ENCODE results near the gene SELENON. TPM values are rescaled to one million over a fixed set of nuclear protein-coding genes. Genes with fewer than 3 reads are reported as not detected.

SELENON gene
- total RNA-seq, 4 donors from 2014 or later = 19.7 to 34.5 (median 24.5) TPM

DNA sequence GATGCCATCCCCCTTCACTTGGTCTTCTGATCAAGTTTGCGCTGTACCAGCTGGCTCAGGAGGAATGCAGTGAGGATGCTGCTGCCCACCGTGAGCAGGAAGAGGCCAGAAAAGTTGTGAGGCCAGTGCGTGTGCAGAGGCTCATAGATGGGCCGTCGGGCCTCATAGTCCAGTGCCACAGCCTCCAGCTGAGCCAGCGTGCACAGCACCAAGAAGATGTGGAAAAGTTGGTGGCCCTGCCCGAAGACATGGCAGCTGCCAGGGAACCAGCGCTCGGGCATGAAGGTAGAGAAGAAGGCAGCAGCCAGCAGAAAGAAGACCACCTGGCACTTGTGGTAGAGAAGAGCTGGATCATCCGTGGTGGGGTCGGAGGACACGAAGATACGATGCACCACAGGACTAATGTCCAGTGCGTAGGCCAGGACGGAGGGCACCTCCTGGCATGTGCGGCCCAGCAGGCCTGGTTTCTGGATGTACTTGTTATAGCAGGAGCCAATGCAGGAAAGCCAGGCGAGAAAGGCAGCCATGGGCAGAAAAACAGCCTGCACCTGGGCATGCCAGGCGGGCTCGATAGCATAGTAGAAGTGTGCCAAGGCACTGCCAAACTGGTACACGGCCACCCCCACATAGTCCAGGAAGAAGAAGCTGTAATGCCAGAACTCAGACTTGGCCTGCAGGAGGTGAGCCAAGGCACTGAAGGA lies 62.9 kb downstream of the SELENON start:
- intact Hi-C loops (cut with DNase I) = no loop called here
- WGBS, 2 donors = 62 to 83% methylated on average over 17 to 19 of the region's 20 CpGs
- no peak for TF ChIP-seq POLR2A (IDR thresholded peaks at IDR 0.05)
- TF ChIP-seq, protein P1, sequence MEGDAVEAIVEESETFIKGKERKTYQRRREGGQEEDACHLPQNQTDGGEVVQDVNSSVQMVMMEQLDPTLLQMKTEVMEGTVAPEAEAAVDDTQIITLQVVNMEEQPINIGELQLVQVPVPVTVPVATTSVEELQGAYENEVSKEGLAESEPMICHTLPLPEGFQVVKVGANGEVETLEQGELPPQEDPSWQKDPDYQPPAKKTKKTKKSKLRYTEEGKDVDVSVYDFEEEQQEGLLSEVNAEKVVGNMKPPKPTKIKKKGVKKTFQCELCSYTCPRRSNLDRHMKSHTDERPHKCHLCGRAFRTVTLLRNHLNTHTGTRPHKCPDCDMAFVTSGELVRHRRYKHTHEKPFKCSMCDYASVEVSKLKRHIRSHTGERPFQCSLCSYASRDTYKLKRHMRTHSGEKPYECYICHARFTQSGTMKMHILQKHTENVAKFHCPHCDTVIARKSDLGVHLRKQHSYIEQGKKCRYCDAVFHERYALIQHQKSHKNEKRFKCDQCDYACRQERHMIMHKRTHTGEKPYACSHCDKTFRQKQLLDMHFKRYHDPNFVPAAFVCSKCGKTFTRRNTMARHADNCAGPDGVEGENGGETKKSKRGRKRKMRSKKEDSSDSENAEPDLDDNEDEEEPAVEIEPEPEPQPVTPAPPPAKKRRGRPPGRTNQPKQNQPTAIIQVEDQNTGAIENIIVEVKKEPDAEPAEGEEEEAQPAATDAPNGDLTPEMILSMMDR (IDR thresholded peaks at IDR 0.05) = no peak
- no peak overlapping the region for H3K4me3 ChIP-seq
- no peaks in the 10 kb centered on the region for H3K27me3 ChIP-seq
- peak overlapping the region in 2 of 4 donors; percentile 49 to 62 for H3K27ac ChIP-seq
- no peak for DNase-seq
- H3K9me3 ChIP-seq = no peaks in the 10 kb centered on the region
- peaks cover 0 to 16% (median 0%) of the 10 kb centered on the region in 3 donors for H3K36me3 ChIP-seq
- H3K4me1 ChIP-seq = peaks cover 17 to 73% (median 22%) of the 10 kb centered on the region in 3 donors

DNA sequence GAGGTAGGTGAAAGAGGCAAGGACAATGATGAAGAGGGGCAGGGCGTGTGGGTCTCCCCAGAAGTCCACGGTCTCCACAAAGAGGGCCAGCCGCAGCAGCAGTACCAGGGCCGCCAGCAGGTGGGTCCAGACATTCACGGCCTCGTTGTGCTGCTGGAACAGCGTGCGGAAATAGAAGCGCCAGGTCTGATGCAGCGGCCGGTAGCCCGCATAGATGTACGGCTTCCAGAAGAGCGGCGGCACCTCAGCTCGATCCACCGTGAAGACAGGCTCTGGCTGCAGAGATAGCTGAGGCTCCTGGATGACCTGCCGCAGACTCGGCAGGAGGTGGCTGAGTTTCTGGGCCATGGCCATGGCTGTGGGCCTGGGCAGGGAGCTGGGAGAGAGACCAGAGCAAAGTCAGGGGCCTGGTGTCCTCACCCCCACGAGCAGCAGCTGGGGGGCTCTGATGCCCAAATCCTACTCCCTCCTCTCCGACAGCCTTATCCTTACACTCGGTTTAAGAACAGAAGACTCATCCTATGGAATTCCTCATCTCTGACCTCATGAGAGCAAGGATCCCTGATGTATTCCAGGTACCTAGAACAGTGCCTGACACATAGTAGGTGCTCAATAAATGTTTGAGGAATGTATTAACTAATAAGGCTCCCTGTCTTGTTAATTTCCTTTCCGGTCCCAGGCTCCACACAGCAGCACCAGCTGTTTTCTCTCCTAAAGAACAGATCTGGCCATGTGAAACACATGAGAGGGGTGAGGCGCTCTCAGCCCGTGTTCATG lies 63.7 kb downstream of the SELENON start:
- TF ChIP-seq POLR2A (IDR thresholded peaks at IDR 0.05) = no peak
- TF ChIP-seq, protein P1 (IDR thresholded peaks at IDR 0.05) = peak in 3 of 6 experiments; percentile 25 to 52 (median 50)
- peaks cover 17 to 73% (median 26%) of the 10 kb centered on the region in 3 donors for H3K4me1 ChIP-seq
- H3K9me3 ChIP-seq = no peaks in the 10 kb centered on the region
- peaks cover 0 to 17% (median 0%) of the 10 kb centered on the region in 3 donors for H3K36me3 ChIP-seq
- H3K27me3 ChIP-seq = no peaks in the 10 kb centered on the region
- H3K27ac ChIP-seq = peak overlapping the region in 2 of 4 donors; percentile 49 to 62
- 63 to 73% methylated on average over 15 to 25 of the region's 25 CpGs for whole genome bisulfite sequencing, 2 donors
- DNase-seq = no peak
- no peak overlapping the region for H3K4me3 ChIP-seq
- intact Hi-C loops (cut with DNase I) = no loop called here

DNA sequence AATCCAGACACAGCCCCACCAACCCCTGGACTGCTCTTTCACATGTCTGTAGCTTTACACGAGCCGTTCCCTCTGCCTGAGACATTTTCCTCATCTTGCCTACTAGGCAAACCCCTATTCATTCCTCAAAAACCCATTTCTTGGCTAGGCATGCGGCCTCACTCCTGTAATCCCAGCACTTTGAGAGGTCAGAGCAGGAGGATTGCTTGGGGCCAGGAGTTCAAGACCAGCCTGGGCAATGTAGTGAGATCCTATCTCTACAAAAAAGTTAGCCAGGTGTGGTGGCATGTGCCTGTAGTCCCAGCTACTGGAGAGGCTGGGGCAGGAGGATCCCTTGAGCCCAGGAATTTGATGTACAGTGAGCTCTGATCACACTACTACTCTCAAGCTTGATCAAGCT lies 64.4 kb downstream of the SELENON start:
- 88% methylated on average over 3 of the region's 3 CpGs for WGBS, 2 donors
- H3K27me3 ChIP-seq = no peaks in the 10 kb centered on the region

DNA sequence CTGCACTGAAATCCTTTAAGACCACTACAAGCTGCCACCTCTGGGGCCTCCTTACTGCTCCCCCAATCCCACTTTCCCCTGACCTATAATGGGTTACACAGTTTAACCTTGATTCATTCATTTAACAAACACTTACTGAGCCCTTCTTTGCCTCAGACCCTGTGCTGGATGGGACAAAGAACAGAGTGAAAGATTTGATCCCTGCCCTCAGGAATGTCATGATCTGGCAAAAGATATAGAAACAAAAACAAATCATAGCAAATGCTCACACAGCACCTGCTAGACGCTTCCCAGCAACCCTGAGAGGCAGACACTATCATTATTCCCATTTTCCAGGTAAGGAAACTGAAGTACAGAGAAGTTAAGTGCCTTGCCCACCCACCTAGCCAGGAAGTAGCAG lies 66.3 kb downstream of the SELENON start:
- TF ChIP-seq, protein P1 (IDR thresholded peaks at IDR 0.05) = no peak
- TF ChIP-seq POLR2A (IDR thresholded peaks at IDR 0.05) = no peak
- DNase-seq = no peak
- Histone ChIP-seq H3K4me1 (peaks cover 16 to 66% (median 23%) of the 10 kb centered on the region in 3 donors), H3K27me3 (no peaks in the 10 kb centered on the region), H3K9me3 (no peaks in the 10 kb centered on the region), H3K36me3 (peaks cover 0 to 36% (median 4%) of the 10 kb centered on the region in 3 donors), H3K27ac (no peak overlapping the region), H3K4me3 (no peak overlapping the region)
- intact Hi-C loops (cut with DNase I) = no loop called here
- WGBS, 2 donors = 67 to 75% methylated on average over 1 of the region's 1 CpG

More for the DNA sequence above, 64.4 kb downstream of the SELENON start:
- Histone ChIP-seq H3K4me1 (peaks cover 12 to 67% (median 26%) of the 10 kb centered on the region in 3 donors), H3K27ac (no peak overlapping the region), H3K4me3 (no peak overlapping the region), H3K9me3 (no peaks in the 10 kb centered on the region), H3K36me3 (peaks cover 0 to 24% (median 0%) of the 10 kb centered on the region in 3 donors)
- intact Hi-C loops (cut with DNase I) = no loop called here
- DNase-seq = no peak
- no peak for TF ChIP-seq POLR2A (IDR thresholded peaks at IDR 0.05)
- TF ChIP-seq, protein P1 (IDR thresholded peaks at IDR 0.05) = no peak
